RPMI8226 (cell line): ENCODE data around the gene ZMIZ2.
"Not testable (repeated sequence)": the region's sequence is repeated elsewhere in the genome, so short reads cannot be mapped to it uniquely, and the experiment has no call there.

ENCODE experiments used
- DNase-seq: peaks from one replicate; pipeline ENCODE4 v3.0.0-alpha.2; 2015

Gene ZMIZ2

DNA sequence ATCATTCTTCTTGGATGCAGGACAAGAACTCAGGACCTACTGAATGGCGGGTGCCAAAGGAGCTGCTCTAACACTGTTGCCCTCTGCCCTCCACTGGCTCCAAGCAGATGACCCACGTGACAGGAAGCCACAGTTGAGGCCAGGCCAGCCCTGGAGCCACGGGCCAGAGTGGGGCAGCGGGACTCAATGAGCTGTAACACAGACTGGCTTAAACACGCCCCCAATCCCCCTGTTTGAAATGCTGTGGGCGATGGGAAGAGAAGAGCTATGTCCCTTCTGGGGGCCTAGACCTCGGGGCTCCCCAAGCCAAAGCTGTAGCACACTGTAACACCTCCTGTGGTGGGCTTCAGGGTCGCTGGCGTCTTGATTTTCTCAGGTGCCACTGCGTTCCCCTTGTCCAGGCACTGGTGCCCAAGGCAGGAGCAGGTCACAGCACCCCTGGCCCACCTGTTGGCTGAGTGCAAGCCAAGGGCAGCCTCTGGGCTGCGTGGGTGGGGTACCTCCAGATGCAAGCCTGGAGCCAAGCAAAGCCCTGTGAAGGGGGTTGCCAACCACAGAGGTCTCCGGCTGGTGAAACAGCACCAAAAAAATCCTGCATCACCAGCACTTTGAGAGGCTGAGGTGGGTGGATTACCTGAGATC, 18.6 kb upstream of the ZMIZ2 start:
- DNase-seq = no peak

GRCh38 chr7:44732971-44733370, 15.7 kb upstream of the ZMIZ2 start:
- DNase-seq = not testable (repeated sequence)

DNA sequence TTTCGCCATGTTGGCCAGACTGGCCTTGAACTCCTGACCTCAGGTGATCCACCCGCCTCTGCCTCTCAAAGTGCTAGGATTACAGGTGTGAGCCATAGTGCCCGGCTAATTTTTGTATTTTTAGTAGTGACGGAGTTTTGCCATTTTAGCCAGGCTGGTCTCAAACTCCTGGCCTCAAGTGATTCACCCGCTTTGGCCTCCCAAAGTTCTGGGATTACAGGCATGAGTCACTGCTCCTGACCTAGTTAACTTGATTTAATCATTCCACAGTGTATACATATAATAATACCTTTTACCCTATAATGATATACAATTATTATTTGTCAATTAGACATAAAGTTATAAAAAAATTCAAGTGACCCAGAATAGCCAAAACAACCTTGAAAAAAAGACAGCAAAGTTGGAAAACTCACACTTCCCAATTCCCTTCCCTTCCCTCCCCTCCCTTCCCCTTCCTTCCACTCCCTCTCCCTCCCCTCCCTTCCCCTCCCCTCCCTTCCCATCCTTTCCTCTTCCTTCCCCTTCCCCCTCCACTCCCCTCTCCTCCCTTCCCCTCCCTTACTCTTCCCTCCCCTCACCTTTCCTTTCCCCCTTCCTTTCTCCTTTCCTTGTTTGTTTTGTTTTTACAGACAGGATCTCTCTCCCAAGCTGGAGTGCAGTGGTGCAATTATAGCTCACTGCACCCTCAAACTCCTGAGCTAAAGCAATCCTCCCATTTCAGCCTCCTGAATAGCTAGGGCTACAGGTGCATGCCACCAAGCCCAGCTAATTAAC, 14.8 kb upstream of the ZMIZ2 start:
- no peak for DNase-seq

DNA sequence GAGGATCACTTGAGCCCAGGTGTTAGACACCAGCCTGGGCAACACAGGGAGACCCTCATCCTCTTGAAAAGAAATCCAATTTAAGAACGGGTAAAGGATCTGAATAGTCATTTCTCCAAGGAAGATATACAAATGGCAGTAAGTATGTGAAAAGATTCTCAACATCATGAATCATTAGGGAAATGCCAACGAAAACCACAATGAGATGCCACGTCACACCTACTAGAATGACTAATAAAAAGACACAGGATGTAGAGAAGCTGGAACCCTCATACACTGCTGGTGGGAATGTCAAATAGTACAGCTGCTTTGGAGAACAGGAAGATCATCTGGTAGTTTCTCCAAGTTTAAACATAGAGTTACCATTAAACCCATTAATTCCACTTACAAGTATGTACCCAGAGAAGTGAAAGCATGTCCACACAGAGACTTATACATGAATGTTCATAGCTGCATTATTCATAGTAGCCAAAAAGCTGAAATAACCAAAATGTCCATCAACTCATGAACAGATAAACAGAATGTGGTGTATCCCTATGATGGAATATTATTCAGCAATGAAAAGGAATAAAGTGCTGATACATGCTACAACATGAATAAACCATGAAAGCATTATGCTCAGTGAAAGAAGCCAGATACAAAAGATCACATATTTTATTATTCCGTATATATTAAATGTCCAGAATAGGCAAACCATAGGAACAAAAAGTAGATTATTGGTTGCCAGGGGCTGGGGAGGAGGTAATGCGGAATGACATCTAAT, 13.1 kb upstream of the ZMIZ2 start:
- peak; percentile 22 for DNase-seq

GRCh38 chr7:44736896-44737295, 11.8 kb upstream of the ZMIZ2 start:
- DNase-seq = no peak

GRCh38 chr7:44738051-44738723, 10.5 kb upstream of the ZMIZ2 start:
- no peak for DNase-seq

GRCh38 chr7:44738876-44739665, 9.6 kb upstream of the ZMIZ2 start:
- DNase-seq = no peak

- peak; percentile 26 for DNase-seq
Measured at GRCh38 chr7:44740055-44740454, 8.6 kb upstream of the ZMIZ2 start.

DNA sequence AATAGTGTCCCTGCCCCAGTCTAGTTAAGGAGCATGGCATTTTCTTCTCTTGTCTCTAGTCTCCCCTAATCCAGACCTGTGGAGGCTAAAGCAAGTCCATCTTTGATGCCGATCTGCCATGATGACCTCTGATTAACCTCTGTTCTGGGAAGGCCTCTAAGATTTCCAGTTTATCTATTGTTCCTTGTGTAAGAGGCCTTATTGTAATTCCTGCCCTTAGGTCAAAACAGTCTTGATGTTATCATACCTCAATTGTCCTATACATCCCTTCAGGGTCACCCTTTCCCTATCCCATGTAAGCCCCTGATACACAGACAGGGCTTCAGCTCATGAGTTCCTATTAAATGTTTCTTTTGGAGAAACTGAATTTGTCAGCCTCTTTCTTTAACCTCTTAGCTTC, 4.9 kb upstream of the ZMIZ2 start:
- no peak for DNase-seq

GRCh38 chr7:44748948-44749731, 493 bp downstream of the ZMIZ2 start:
- peak; percentile 73 for DNase-seq

DNA sequence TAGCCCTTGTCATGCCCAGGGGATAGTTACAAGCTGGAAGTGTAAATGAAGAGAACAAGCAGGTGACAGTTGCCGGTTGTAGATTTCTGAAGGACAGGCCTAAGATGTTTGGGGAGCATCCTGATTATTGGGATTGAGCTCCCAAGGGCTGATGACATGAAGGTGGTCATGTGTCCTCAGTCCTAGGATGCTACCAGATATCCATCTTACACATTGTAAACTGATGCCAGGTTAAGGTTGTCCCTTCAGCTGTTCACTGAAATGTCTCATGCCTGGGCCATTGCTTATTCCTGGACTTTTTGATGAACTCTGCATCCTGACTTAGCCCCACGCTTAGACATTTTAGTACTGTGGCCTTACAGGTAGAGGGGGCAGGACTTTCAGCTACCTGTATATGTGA, 1.3 kb downstream of the ZMIZ2 start:
- no peak for DNase-seq

- no peak for DNase-seq
Measured at GRCh38 chr7:44750424-44750823, 1.8 kb downstream of the ZMIZ2 start.

- DNase-seq = peak; percentile 70
Measured at GRCh38 chr7:44750921-44751571, 2.4 kb downstream of the ZMIZ2 start.

DNA sequence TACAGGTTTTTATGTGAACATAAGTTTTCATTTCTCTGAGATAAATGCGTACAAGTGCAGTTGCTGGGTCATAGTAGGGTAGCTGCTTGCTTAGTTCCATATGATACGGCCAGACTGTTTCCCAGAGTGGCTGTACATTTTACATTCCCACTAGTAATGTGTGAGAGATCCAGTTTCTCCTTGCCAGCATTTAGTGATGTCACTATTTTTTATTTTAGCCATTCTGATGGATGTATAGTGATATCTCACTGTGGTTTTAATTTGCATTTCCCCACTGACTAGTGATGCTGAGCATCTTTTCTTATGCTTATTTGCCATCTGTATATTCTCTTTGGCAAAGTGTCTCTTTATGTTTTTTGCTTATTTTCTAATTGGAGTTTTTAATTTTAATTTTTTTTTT, 4.2 kb downstream of the ZMIZ2 start:
- DNase-seq = no peak

- no peak for DNase-seq
Measured at GRCh38 chr7:44754802-44755697, 6.4 kb downstream of the ZMIZ2 start.

DNA sequence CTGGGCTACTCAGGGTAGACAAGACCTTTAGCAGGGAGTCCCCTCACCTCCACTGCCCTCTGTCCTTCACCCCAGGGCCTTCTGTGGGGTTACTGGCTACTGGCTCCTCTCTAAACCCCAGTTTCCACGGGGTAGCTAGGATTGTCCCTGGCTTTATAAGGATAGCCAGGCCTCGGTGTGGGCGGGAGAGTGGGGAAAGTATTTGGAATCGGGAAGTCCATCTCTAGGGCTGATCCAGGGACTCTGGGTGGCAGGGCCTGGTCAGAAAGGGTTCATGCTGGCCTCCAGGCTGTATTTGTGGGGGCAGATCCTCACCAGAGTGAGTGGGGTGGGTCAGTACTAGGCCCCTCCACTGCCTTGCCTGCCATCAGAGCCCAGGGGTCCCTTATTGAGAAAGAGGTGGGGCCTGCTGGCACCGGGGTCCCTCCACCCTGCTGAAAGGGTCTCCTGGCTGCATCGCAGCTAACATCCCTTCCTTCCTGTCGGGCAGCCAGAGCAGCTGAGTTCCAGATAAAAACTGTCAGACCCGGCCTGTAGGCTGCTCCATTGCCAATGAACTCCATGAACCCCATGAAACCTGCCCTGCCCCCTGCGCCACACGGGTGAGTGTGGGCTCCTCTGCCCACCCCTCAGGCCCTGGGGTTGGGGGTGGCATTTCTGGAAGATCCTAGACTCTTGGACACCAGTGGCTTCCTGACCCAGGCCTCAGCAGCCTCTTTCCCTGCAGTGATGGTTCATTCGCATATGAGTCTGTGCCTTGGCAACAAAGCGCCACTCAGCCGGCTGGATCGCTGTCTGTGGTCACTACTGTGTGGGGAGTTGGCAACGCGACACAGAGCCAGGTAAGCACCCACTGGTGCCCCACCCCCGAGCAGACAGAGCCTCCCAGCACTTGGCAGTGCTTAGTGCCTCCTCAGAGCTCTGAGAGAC, 7.3 kb downstream of the ZMIZ2 start:
- no peak for DNase-seq

- no peak for DNase-seq
Measured at GRCh38 chr7:44756904-44757303, 8.3 kb downstream of the ZMIZ2 start.

- DNase-seq = no peak
Measured at GRCh38 chr7:44757311-44757710, 8.7 kb downstream of the ZMIZ2 start.

- DNase-seq = no peak
Measured at GRCh38 chr7:44757739-44758138, 9.1 kb downstream of the ZMIZ2 start.
